Measurements from ENCODE around the gene EYA3.

EYA3 gene

DNA sequence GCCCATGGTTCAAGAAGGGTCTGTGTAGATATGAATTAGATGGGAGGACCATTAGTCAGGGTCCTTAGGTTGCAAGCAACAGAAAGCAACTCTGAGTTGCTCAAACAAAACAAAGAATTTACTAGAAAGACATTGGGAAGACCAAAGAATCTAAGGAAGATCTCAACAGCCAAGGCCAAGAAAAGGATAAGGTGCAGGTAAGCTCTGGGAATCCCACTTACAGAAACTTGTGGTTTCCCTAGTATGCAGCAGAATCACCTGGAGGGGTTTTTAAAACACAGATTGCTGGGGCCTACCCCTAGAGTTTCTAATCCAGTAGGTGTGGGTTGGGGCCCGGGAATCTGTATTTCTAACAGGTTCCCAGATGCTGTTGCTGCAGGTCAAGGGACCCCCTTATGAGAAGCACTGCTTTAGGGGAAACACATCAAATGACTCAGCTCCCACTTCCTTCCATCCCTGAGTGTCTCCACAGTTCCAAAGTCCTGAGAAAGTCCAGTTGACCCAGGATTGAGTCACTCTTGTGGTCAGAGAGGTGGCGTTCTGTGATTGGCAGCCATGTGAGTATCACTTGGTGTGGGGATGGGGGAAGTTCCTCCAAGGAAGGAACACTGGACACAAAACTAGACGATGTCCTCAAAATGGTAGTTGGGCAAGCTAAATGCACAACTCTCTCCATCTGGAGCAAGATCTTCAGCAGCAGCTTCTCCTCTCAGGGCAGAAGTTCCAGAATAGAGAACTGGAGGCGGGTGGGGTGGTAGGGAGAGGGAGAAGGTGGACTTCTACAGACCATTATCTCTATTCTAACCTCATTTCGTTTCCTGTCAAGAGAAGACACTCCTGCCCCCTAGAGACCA is 24.2 kb upstream of the EYA3 start:
- DNase-seq: no peak

DNA sequence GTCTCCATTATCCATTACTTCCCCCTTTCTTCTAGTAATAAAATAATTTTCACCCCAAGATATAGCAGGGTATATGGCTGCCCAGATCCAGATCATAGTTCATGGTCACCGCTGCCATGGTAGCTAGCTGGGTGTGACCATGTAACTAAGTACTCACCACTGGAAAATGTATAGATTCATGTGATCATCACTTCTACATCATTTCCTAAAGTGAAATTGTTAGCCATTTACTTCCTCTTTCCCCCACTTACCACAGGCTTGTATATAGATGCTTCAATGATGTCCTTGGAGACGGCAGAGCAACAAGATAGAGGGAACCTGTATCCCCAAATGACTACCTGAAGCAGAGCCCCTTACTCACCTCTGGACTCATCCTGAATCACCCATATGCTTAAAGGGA is 22.7 kb upstream of the EYA3 start:
- DNase-seq: peak; percentile 15

GRCh38 chr1:28110555-28110954 is 22.1 kb upstream of the EYA3 start:
- DNase-seq: no peak

DNA sequence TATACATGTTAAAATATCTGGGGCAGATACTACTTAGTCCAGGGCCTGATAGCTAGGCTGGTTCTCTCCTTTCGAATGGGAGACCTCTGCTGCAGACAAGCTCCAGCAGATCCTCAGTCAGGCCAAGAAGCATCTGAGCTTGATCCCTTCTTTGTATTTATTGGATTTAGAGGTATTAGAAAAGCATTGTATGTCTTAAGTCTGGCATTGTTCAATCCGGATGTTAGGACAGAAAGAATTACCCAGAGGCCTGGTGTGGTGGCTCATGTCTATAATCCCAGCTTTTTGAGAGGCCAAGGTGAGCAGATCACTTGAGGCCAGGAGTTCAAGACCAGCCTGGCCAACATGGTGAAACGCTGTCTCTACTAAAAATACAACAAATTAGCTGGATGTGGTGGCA is 21.2 kb upstream of the EYA3 start:
- DNase-seq: no peak

DNA sequence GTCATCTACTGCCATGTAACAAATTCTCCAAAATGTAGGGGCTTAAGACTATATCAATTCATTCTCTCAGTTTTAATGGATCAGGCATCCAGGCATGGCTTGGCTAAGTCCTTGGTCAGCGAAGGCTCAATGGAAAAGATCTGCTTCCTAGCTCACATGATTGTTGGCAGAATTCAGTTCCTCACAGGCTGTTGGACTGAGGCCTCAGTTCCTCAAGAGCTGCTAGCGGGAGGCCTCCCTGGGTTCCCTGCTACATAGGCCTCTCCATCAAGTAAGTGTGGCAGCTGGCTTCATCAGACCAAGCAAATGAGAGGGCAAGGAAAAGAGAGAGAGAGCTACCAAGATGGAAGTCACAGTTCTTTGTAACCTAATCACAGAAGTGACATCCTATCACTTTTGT is 19.6 kb upstream of the EYA3 start:
- DNase-seq: no peak

DNA sequence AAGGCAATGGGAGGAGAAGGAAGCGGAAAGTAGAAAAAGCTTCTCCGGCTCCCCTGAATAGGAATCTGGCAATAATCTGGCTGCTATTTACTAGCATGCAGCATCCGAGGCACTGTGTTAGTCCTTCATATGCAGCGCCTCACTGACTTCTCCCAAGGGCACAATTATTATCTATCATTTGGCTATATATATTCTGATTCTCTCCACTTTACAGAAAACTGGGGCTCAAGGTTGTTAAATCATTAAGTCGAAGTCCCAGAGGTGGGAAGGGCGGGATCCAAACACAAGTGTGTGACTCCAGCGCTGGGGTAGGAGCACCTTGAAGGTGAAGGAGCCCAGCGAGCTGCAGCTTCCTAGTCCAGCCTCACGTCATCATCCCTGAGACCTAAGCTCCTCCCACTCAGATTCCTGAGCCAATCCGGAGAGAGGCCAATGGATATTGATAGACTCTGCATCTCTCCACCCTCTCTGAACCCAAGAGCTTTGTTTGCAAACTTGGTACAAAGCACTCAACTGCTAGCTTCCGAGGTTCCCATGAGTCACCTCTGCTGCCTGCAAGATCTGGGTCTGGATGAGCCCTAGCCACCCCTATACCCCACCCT is 16.6 kb upstream of the EYA3 start:
- DNase-seq: no peak

DNA sequence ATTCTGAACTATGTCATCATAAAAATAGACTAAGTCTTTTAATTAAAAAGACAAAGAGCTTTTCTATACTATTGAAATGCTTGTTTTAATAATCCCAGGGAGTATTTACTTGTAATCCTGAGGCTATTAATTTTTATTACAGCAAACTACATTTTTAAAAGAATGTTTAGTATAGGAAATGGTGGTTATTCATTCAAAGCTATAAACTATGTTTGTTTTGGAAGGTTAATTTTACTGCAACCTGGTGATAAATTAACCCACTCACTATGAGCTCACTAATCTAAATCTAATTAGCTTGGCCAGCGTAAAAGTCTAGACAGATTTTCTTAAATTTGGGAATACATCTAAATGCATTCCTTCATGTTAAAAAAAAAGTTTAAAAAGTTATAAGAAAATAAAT is 13.8 kb upstream of the EYA3 start:
- DNase-seq: no peak

- DNase-seq: no peak
These were observed 10.8 kb upstream of the EYA3 start for GRCh38 chr1:28099050-28099769.

GRCh38 chr1:28097100-28097472 is 8.7 kb upstream of the EYA3 start:
- no peak for DNase-seq

DNA sequence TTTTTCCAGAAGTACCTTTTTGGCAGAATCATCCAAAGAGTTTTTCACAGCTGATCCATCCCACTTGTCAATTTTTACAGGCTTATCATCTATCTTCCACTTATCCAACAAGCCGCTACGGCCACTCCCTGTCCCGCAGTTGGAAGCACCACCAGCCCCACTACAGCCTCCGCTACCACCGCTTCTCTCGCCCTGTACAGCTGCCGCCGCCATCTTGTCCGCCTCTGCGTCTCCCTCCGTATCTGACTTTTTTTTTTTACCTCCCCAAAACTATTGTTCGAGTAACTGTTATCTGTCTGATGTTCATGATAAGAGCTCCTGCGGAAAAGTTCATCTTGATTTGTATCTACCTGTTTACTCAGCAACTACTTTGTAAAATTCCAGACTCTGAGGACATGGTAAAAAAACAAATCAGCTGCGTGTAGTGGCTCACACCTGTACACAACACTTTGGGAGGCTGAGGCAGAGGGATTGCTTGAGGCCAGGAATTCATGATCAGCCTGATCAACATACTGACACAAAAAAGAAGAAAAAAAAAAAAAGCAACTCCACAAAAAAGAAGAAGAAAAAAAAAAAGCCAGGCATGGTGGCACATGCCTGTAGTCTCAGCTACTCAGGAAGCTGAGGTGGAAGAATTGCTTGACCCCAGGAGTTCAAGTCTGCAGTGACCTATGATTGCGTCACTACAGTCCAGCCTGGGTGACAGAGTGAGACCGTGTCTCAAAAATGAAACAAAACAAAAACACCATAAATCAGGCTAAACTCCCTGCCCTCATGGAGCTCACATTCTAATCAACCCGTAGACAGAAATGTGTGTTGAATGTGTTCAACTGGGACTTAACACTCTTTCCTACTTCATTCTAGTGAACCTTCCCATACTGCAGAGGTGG is 8.0 kb upstream of the EYA3 start:
- DNase-seq: no peak

DNA sequence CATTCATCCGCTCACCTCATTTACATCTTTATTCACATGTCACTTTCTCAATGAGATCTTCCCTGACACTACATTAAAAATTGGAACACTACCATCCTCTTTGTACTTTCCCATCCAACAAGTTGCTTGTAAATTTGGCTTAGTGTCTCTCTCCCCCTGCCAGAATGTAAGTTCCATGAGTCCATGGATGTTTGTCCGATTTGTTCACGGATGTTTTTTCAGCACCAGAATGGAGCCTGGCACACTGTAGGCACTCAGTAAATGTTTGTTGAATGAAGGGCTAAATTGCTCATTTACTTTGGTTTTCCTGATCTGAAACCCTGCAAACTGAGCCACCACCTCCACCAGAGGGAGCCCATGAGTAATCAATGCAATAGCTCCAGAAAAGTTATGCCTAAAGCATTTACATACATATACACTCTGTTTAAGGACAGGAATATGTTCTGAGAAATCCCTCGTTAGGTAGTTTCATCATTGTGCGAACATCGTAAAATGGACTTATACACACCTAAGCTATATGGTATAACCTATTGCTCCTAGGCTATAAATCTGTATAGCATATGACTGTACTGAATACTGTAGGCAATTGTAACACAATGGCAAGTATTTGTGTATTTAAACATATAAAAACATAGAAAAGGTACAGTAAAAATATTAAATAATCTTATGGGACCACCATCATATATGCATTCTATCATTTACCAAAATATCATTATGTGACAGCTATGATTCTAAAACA is 2.8 kb upstream of the EYA3 start:
- DNase-seq: peak; percentile 55

GRCh38 chr1:28087614-28088167 is 719 bp downstream of the EYA3 start:
- no peak for DNase-seq

GRCh38 chr1:28086651-28087050 is 1.8 kb downstream of the EYA3 start:
- DNase-seq: no peak

DNA sequence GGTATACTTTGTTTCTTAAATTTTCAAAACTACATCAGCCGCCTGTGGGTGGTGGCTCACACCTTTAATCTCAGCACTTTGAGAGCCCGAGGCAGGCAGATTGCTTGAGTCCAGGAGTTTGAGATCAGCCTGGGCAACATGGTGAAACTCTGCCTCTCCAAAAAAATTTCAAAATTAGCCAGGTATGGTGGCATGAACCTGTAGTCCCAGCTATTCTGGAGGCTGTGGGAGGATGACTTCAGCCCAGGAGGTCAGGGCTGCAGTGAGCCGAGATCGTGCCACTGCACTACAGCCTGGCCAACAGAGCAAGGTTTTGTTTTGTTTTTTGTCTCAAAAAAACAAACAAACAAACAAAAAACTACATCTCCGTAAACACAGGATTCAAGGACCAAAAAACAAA is 3.3 kb downstream of the EYA3 start:
- DNase-seq: no peak

DNA sequence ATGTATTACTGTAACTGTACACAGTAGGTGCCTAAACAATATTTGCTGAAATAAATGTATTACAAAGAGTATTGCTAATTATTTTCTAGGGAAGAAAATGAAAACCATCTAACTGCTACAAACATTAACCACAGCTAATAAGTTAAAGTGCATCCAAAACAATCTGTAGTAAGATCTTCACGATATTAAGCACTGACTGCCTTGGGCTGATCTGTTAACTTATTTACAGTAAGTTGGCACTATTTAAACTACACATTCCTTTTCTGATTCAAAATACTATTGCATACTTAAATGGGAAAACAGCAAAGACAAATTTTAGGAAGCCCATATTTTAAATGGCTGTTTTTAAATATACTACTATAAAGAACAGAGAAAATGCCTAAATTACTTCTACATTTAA is 4.5 kb downstream of the EYA3 start:
- no peak for DNase-seq

DNA sequence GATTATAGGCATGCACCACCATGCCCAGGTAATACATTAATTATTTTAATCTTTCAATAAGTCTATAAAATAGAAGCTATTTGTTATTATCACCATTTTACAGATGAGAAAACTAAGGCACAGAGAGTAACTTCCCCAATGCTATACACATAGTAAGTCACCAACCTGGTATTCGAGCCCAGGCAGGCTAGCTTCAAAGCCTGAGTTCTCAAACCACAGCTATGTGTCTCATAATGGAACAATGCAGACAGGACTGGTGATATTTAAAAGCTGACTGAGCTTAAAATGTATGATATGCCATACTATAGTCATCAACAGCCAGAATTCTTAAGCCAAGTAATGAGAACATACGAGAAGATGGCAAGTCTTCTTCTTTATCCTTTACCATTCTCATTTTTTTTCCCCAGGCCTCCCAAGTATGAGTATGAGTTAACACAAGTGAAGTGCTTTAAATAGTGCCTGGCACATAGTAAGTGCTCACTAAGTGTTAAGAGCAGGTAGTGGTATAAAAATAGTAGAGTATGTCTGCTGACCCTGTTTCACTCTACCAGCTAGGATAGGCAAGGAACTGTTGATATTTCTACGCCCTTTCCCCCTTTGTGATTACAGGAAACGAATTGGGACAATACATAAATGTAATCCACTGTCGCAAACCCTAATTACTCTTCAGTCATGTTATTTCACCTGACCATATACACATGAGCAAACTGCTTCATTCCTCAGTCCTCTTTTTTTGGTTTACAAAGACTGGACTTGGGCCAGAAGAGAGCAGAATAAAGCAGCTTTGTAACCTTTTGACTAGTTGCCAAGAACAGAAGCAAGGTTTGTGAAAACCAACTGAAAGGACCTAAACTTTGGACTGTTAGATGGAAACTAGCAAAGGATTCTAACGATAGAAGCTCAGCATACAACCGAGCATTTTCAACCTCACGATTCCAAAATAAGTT is 9.5 kb downstream of the EYA3 start:
- DNase-seq: no peak

DNA sequence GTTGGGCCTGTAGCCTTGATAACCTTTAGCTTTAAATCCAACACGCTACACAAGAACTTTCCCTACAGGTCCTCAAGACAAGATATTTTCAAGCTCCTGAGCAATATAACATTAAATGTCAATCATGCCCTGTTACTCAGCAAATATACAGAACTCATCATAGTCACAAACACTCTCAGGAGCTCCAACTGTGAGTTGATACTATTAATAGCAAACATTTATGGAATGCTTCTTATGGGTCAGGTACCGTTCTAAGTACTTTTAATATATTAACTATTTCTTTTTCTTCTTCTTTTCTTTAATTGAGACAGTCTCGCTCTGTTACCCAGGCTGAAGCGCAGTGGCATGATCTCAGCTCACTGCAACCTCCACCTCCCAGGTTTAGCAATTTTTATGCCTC is 10.1 kb downstream of the EYA3 start:
- DNase-seq: no peak

- DNase-seq: no peak
These were observed 13.4 kb downstream of the EYA3 start for GRCh38 chr1:28074892-28075511.

- no peak for DNase-seq
These were observed 14.5 kb downstream of the EYA3 start for GRCh38 chr1:28073867-28074266.

DNA sequence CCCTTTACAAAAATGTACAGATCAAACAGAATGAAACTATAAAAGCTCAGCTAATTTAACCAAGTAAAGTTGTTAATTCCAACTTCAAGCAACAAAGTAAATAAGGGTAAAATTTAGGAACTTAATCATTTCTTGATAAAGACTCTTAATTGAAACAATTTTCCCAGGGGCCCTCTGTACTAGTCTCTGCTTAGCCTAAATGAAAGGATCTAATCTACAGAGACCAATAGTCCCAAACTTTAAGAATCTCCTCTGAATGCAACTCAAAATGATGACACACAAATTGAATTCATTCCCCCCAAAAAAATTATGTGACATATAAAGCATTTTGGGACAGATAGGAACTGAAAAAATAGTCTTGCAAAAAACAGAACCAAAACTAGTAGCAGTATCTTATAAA is 16.6 kb downstream of the EYA3 start:
- DNase-seq: no peak
